Heart left ventricle (tissue), 16 donors: ENCODE results near the gene PHF2. TPM values are rescaled to one million over a fixed set of nuclear protein-coding genes. Genes with fewer than 3 reads are reported as not detected.

Experiments
- ATAC-seq, 4 donors: fragments of 200-7000 bp; cut with Tn5 transposase; one replicate each; pipeline ENCODE4 v1.9.1; 2020 to 2022; ENCODE audit warnings: moderate library complexity in 4 of 4, mild to moderate bottlenecking in 3 of 4, moderate number of reproducible peaks in 1 of 4
- DNase-seq, 5 donors: peaks; one replicate each; pipeline ENCODE4 v3.0.0-alpha.2; 2020
- H3K27ac ChIP-seq, 12 donors: fragments of 200-600 bp; sonication (generic) in 4 of 12; one replicate each; pipeline versions ENCODE4 v1.5.0 to v1.8.0; 2016 to 2022; ENCODE audit warnings: mild to moderate bottlenecking in 2 of 12
- H3K27me3 ChIP-seq, 9 donors: fragments of 200-600 bp; sonication (generic) in 2 of 9; one replicate each; pipeline versions ENCODE4 v1.5.1 to v1.8.0; 2016 to 2022; ENCODE audit warnings: mild to moderate bottlenecking in 3 of 9
- H3K36me3 ChIP-seq, 9 donors: fragments of 200-600 bp; sonication (generic) in 2 of 9; one replicate each; pipeline versions ENCODE4 v1.5.0 to v1.8.0; 2018 to 2022; ENCODE audit warnings: mild to moderate bottlenecking in 2 of 9
- H3K4me1 ChIP-seq, 12 donors: fragments of 200-600 bp; sonication (generic) in 4 of 12; one replicate each; pipeline versions ENCODE4 v1.5.0 to v1.8.0; 2016 to 2022; ENCODE audit warnings: mild to moderate bottlenecking in 3 of 12
- H3K4me3 ChIP-seq, 12 donors: fragments of 200-600 bp; sonication (generic) in 4 of 12; one replicate each; pipeline versions ENCODE4 v1.5.0 to v1.8.0; 2017 to 2022; ENCODE audit warnings: mild to moderate bottlenecking in 9 of 12, moderate library complexity in 4 of 12
- H3K9me3 ChIP-seq, 12 donors: fragments of 200-600 bp; sonication (generic) in 4 of 12; one replicate each; pipeline versions ENCODE4 v1.5.0 to v1.8.0; 2016 to 2022; ENCODE audit warnings: mild to moderate bottlenecking in 1 of 12
- CTCF ChIP-seq, 12 donors: fragments of 200-600 bp; sonication (generic) in 4 of 12; IDR thresholded peaks; one replicate each; pipeline versions ENCODE4 v1.5.0 to v1.8.0; 2018 to 2022; ENCODE audit warnings: antibody characterized with exemption in 12 of 12, mild to moderate bottlenecking in 5 of 12
- POLR2A ChIP-seq, 2 donors: fragments of 450-650 bp; IDR thresholded peaks; one replicate each; pipeline ENCODE4 v1.6.1; 2017; ENCODE audit warnings: antibody characterized with exemption in 2 of 2, mild to moderate bottlenecking in 2 of 2, moderate library complexity in 2 of 2
- WGBS, 4 donors: extraction: QIAGEN DNeasy Blood & Tissue Kit in 2 of 4; methylation state at CpG; one replicate each; pipeline versions ENCODE4 v1.1.5 to v1.1.7; 2013 to 2018; 5-methylcytosine and 5-hydroxymethylcytosine counted together
- intact Hi-C, 10 donors: fragments of 100-400 bp; cut with DNase I; formaldehyde crosslinking; loops; one replicate each; pipeline versions ENCODE4 v1.11.1 to v1.14.2; 2022
- polyA plus RNA-seq, 2 donors: library from polyadenylated mRNA; stranded (reverse); fragments of 200-250 nt; gene quantifications; one replicate each; pipeline ENCODE4 v1.2.3, GENCODE V29; 2013
- total RNA-seq, 9 donors: library from RNA; depleted of rRNA in 2 of 9; stranded (reverse); fragments of >200 nt in 2 of 9; fragmentation: NEBNext Ultra II Directional in 3 of 9; extraction: Animal tissue kit (Norgen Biotek cat#: 25700) in 3 of 9; gene quantifications; one replicate each; pipeline versions ENCODE4 v1.1.0 to v1.2.4, GENCODE V29; 2016 to 2023
- donor health status: ischemic (EF 13 %, LVEDD 7.1; RV severe dilation, severe dysfunction).
- donor health status: healthy with polysubstance abuse.
- donor health status: DM: no; HTN: yes; CAD: no.
- donor health status: DM: no; HTN: no; CAD: no.
- donor health status: ischemic (EF 25% LVEDD 6.9; RV normal size, moderate dysfunction).
- donor health status: ischemic (EF 25% LVEDD 5.7; RV mildly dilated, moderate dysfunction).
- donor health status: healthy.
- donor health status: DM: yes; HTN: yes; CAD: no.
- donor health status: ischemic (EF 35%, LVEDD 5.7; RV mildly dilated, moderate dysfunction).
- donor health status: nonischemic (EF 11% LVEDD 7.7; RV severe dilation, severe dysfunction).
- donor health status: DM: yes; HTN: yes; CAD: no.
- donor health status: PGD.
- donor health status: ischemic (EF 29% LVEDD 5.4; RV normal size, mild dysfunction).
- donor health status: nonischemic (EF 23%, LVEDD 6.1; RV moderate dilation, normal function).

Gene PHF2
- total and polyA plus RNA-seq, 11 donors, result 18.8 to 37.2 (median 22.1) TPM

DNA sequence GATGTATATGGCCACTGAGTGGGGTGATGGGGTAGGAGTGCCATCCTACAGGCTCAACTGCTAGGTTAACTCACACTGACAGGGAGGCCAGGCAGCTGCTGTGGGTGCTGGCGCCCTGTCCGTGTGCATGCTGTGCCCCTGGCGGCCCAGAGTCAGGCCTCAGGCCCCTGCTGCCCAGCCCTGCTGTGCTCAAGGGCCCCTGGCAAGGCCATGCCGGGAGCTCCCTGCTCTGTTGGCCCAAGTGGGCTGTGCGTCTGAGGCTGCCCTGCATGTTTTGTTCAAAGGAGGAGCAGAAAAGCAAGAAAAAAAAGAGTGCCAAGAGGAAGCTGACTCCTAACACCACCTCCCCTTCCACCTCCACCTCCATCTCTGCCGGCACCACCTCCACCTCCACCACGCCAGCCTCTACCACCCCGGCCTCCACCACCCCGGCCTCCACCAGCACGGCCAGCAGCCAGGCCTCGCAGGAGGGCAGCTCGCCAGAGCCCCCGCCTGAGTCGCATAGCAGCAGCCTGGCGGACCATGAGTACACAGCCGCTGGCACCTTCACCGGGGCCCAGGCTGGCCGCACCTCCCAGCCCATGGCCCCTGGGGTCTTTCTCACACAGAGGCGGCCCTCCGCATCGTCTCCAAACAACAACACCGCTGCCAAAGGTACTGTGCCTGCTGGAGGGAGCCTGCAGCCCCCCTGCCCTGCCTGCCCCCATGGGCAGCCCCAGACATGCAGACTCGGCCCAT lies 100.1 kb downstream of the PHF2 start:
- 95 to 98% (median 95%) methylated on average over 19 to 23 of the region's 23 CpGs for WGBS, 4 donors
- no peak for TF ChIP-seq POLR2A (IDR thresholded peaks at IDR 0.05)
- no peak for TF ChIP-seq CTCF (IDR thresholded peaks at IDR 0.05)
- intact Hi-C loops, result no loop called here
- H3K9me3 ChIP-seq, result no peaks in the 10 kb centered on the region
- peak in 4 of 5 donors; percentile 4 to 60 (median 15) for DNase-seq
- no peaks in the 10 kb centered on the region for H3K27me3 ChIP-seq
- H3K4me1 ChIP-seq, result peaks cover 0 to 13% (median 0%) of the 10 kb centered on the region in 12 donors
- H3K27ac ChIP-seq, result no peak overlapping the region
- H3K4me3 ChIP-seq, result no peak overlapping the region
- ATAC-seq, result no peak
- H3K36me3 ChIP-seq, result peaks cover 0 to 60% (median 39%) of the 10 kb centered on the region in 9 donors

DNA sequence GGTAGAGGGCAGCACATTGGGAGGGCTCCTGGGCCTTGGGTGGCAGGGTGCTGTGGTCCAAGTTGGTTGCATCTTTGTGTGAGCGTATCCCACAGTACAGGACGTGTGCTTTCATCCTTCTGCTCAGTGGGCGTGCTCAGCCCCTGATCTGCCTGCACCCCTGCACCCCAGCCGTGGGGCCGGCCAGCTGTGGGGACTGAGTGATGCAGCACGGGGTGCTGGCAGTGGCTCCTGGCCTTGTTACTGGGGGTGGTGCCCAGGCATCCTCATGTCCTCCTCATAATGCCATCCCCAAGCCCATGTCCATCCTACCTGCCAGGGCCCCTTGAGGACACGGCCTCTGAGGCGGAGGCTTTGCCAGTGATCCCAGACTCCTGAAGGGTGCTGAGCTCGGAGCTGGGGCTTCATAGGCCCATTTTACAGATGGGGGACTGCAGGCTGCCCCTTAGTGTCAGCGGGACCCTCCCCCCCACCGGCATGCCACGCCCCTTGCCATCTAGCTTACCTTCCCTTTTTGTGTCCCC lies 100.7 kb downstream of the PHF2 start:
- Histone ChIP-seq H3K4me1 (peaks cover 0 to 16% (median 0%) of the 10 kb centered on the region in 12 donors), H3K4me3 (no peak overlapping the region), H3K27ac (no peak overlapping the region), H3K36me3 (peaks cover 0 to 60% (median 39%) of the 10 kb centered on the region in 9 donors), H3K27me3 (no peaks in the 10 kb centered on the region), H3K9me3 (no peaks in the 10 kb centered on the region)
- DNase-seq (peak in 4 of 5 donors; percentile 3 to 37 (median 12)), ATAC-seq (no peak)
- WGBS, 4 donors, result 92 to 98% (median 96%) methylated on average over 8 to 12 of the region's 12 CpGs
- TF ChIP-seq POLR2A (IDR thresholded peaks at IDR 0.05) (no peak), CTCF (IDR thresholded peaks at IDR 0.05) (no peak)
- intact Hi-C loops, result no loop called here

- Histone ChIP-seq H3K27ac (no peak overlapping the region), H3K36me3 (peaks cover 0 to 60% (median 39%) of the 10 kb centered on the region in 9 donors), H3K4me1 (peaks cover 0 to 16% (median 0%) of the 10 kb centered on the region in 12 donors), H3K4me3 (no peak overlapping the region), H3K27me3 (no peaks in the 10 kb centered on the region), H3K9me3 (no peaks in the 10 kb centered on the region)
- intact Hi-C loops, result no loop called here
- WGBS, 4 donors, result 96 to 98% (median 97%) methylated on average over 15 to 16 of the region's 16 CpGs
- no peak for ATAC-seq
- DNase-seq, result peak in 3 of 5 donors; percentile 3 to 30 (median 14)
- TF ChIP-seq POLR2A (IDR thresholded peaks at IDR 0.05) (no peak), CTCF (IDR thresholded peaks at IDR 0.05) (no peak)
These were observed 101.3 kb downstream of the PHF2 start for GRCh38 chr9:93677641-93678136.
